WTC11 (cell line): Measurements from ENCODE around the gene SMAD6. TPM values are rescaled to one million over a fixed set of nuclear protein-coding genes. Genes with fewer than 3 reads are reported as not detected.

Source experiments
- ATAC-seq: fragments of 200-7000 bp; cut with Tn5 transposase; 2 replicates; pipeline ENCODE4 v1.10.0; 2021; ENCODE audit warnings: mild to moderate bottlenecking, moderate library complexity
- CTCF ChIA-PET: fragments of 300-600 bp; sonication (Branson Sonifier 250); formaldehyde crosslinking; loops from one replicate; lab custom pipeline; 2021; ENCODE audit warnings: antibody characterized with exemption; lab: Charles Lee
- POLR2A ChIA-PET: fragments of 350-600 bp; sonication (Branson Sonifier 250); formaldehyde crosslinking; loops from one replicate; lab custom pipeline; 2021; ENCODE audit warnings: antibody characterized with exemption; lab: Charles Lee
- DNase-seq: peaks from one replicate; pipeline ENCODE4 v3.0.0; 2021; ENCODE audit warnings: low spot score
- H3K27ac Mint-ChIP-seq: 2 replicates; pipeline ENCODE4 v1.8.0; 2021; ENCODE audit warnings: mixed read lengths
- H3K27me3 Mint-ChIP-seq: 2 replicates; pipeline ENCODE4 v1.8.0; 2021; ENCODE audit warnings: low read depth, mild to moderate bottlenecking, moderate library complexity, mixed read lengths
- H3K36me3 Mint-ChIP-seq: 2 replicates; pipeline ENCODE4 v1.8.0; 2021; ENCODE audit warnings: mixed read lengths
- H3K4me1 Mint-ChIP-seq: 2 replicates; pipeline ENCODE4 v1.8.0; 2022; ENCODE audit warnings: mixed read lengths
- H3K4me3 Mint-ChIP-seq: 2 replicates; pipeline ENCODE4 v1.8.0; 2021; ENCODE audit warnings: mild to moderate bottlenecking, moderate library complexity, mixed read lengths
- H3K9me3 Mint-ChIP-seq: 2 replicates; pipeline ENCODE4 v1.8.0; 2021; ENCODE audit warnings: mixed read lengths
- AR ChIP-seq: fragments of 250-450 bp; sonication (Bioruptor Pico); IDR thresholded peaks from 2 replicates; pipeline ENCODE4 v1.9.0; 2021; ENCODE audit warnings: mild to moderate bottlenecking
- ATF1 ChIP-seq: sonication (generic); formaldehyde crosslinking; IDR thresholded peaks from 2 replicates; pipeline ENCODE4 v1.8.1; 2023; ENCODE audit warnings: mild to moderate bottlenecking, moderate library complexity, missing genetic modification reagents
- CTCF ChIP-seq: fragments of 200-600 bp; IDR thresholded peaks from 2 replicates; pipeline ENCODE4 v1.8.0; 2022; ENCODE audit warnings: antibody characterized with exemption
- E2F1 ChIP-seq: sonication (generic); formaldehyde crosslinking; IDR thresholded peaks from 2 replicates; pipeline ENCODE4 v1.8.0; 2022; ENCODE audit warnings: mild to moderate bottlenecking, missing genetic modification reagents
- ERG ChIP-seq: fragments of 250-450 bp; sonication (Bioruptor Pico); IDR thresholded peaks from 2 replicates; pipeline ENCODE4 v1.8.0; 2021; ENCODE audit warnings: mild to moderate bottlenecking
- GABPB1 ChIP-seq: sonication (generic); formaldehyde crosslinking; IDR thresholded peaks from 2 replicates; pipeline ENCODE4 v1.8.1; 2023; ENCODE audit warnings: mild to moderate bottlenecking, missing genetic modification reagents
- HMGXB4 ChIP-seq: sonication (generic); formaldehyde crosslinking; IDR thresholded peaks from 2 replicates; pipeline ENCODE4 v1.8.1; 2023; ENCODE audit warnings: mild to moderate bottlenecking, moderate library complexity, missing genetic modification reagents
- KAT7 ChIP-seq: sonication (generic); formaldehyde crosslinking; IDR thresholded peaks from 2 replicates; pipeline ENCODE4 v1.8.1; 2023; ENCODE audit warnings: missing genetic modification reagents, mild to moderate bottlenecking, borderline replicate concordance
- NFYB ChIP-seq: sonication (generic); formaldehyde crosslinking; conservative IDR thresholded peaks from 2 replicates; pipeline ENCODE4 v1.8.0; 2022; ENCODE audit warnings: low read depth, missing genetic modification reagents
- STAT6 ChIP-seq: sonication (generic); formaldehyde crosslinking; conservative IDR thresholded peaks from 2 replicates; pipeline ENCODE4 v1.8.1; 2023; ENCODE audit warnings: mild to moderate bottlenecking, low read depth, missing genetic modification reagents, moderate library complexity
- ZBTB43 ChIP-seq: sonication (generic); formaldehyde crosslinking; IDR thresholded peaks from 2 replicates; pipeline ENCODE4 v1.8.1; 2023; ENCODE audit warnings: mild to moderate bottlenecking, missing genetic modification reagents
- ZSCAN18 ChIP-seq: fragments of 250-450 bp; sonication (Bioruptor Pico); IDR thresholded peaks from 2 replicates; pipeline ENCODE4 v2.1.2; 2022; ENCODE audit warnings: mild to moderate bottlenecking, moderate library complexity
- total RNA-seq: library from RNA; stranded (reverse); gene quantifications from 3 replicates; pipeline ENCODE4 v1.2.3, GENCODE V29; 2021

SMAD6 gene
- total RNA-seq, 1 experiment from 2014 or later: 13.9 TPM

- CTCF ChIA-PET: interaction anchor here (0.6 to 1.1 kb wide), 5 partner anchors 19 to 186 kb away, joined by 3 to 4 read pairs (median 4); partner anchors contain the start of gene LCTL
These were observed 50.0 kb downstream of the SMAD6 start for GRCh38 chr15:66752078-66752477.

More at GRCh38 chr15:66752078-66752477, 50.0 kb downstream of the SMAD6 start:
- Mint-ChIP-seq H3K4me1 (peaks cover 50% of the 10 kb centered on the region), H3K27me3 (no peaks in the 10 kb centered on the region), H3K36me3 (peaks cover 10% of the 10 kb centered on the region), H3K4me3 (no peak overlapping the region), H3K9me3 (peaks cover 10% of the 10 kb centered on the region), H3K27ac (no peak overlapping the region)
- POLR2A ChIA-PET: interaction anchor here (0.6 to 1.1 kb wide), 5 partner anchors 45 to 350 kb away, joined by 3 to 6 read pairs (median 3); no protein-coding TSS in a partner anchor
- DNase-seq (no peak), ATAC-seq (no peak)
- TF ChIP-seq GABPB1 (no peak), ERG (CRISPR knock-in tag) (no peak), ZSCAN18 (CRISPR knock-in tag) (no peak), NFYB (no peak), HMGXB4 (CRISPR knock-in tag) (no peak), ZBTB43 (CRISPR knock-in tag) (no peak), E2F1 (CRISPR knock-in tag) (no peak), AR (CRISPR knock-in tag) (no peak), KAT7 (CRISPR knock-in tag) (no peak), STAT6 (CRISPR knock-in tag) (no peak), CTCF (no peak), ATF1 (no peak)
